ENCODE data around the gene RAB1B. TPM values are rescaled to one million over a fixed set of nuclear protein-coding genes. Genes with fewer than 3 reads are reported as not detected.

RAB1B gene
- total RNA-seq, 4 donors from 2014 or later: 96.0 to 194 (median 130) TPM

DNA sequence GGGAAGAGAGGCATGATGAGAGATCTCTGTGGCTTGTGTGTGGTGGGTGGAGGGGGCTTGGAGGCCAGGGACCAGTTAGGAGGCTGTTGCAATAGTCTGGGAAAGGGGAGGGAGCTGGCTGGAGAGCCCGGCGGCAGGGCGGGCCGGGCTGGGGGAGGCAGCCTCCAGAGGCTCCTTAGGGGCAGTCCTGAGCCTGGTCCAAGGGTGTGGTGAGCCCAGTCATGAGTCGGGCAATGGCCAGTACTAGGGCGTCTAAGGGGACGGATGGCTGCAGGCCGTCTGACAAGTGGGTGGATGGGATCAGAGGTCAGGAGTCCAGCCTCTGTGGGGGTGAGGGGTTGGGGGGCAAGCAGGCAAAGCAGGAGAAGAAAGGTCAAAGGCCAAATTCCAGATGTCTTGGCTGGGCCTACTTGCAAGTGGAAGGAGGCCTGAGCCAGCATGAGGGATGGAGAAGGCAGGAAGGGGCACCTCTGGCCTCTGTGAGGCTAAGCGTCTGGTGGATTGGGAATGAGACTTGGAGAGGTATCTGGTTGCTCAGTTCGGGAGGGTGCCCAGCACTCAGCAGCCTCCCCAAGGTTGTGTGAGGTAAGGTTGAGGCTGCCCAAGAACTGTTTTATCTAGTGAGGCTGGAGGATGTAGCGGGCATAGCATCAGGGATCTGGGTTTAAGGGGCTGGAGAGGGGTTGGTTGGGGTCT, 54.4 kb downstream of the RAB1B start:
- ATAC-seq (peak; percentile 33 to 54), DNase-seq (peak in 1 of 2 donors; percentile 65)
- Histone ChIP-seq H3K4me1 (peaks cover 6 to 20% of the 10 kb centered on the region in 2 donors), H3K27me3 (no peaks in the 10 kb centered on the region), H3K4me3 (no peak overlapping the region), H3K36me3 (no peaks in the 10 kb centered on the region), H3K9me3 (no peaks in the 10 kb centered on the region), H3K27ac (peak overlapping the region in 1 of 4 donors; percentile 18)
- TF ChIP-seq, protein P1, sequence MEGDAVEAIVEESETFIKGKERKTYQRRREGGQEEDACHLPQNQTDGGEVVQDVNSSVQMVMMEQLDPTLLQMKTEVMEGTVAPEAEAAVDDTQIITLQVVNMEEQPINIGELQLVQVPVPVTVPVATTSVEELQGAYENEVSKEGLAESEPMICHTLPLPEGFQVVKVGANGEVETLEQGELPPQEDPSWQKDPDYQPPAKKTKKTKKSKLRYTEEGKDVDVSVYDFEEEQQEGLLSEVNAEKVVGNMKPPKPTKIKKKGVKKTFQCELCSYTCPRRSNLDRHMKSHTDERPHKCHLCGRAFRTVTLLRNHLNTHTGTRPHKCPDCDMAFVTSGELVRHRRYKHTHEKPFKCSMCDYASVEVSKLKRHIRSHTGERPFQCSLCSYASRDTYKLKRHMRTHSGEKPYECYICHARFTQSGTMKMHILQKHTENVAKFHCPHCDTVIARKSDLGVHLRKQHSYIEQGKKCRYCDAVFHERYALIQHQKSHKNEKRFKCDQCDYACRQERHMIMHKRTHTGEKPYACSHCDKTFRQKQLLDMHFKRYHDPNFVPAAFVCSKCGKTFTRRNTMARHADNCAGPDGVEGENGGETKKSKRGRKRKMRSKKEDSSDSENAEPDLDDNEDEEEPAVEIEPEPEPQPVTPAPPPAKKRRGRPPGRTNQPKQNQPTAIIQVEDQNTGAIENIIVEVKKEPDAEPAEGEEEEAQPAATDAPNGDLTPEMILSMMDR (IDR thresholded peaks at IDR 0.05 in 4 of 5, conservative IDR thresholded peaks at IDR 0.05 in 1 of 5): no peak
- no peak for TF ChIP-seq POLR2A (IDR thresholded peaks at IDR 0.05)
- intact Hi-C loops (cut with DNase I; ENCODE audit: low total_unique reads): no loop called here
- in situ Hi-C loops (cut with MboI; ENCODE audit: low sequenced_read_pairs in 4 of 4): no loop called here

DNA sequence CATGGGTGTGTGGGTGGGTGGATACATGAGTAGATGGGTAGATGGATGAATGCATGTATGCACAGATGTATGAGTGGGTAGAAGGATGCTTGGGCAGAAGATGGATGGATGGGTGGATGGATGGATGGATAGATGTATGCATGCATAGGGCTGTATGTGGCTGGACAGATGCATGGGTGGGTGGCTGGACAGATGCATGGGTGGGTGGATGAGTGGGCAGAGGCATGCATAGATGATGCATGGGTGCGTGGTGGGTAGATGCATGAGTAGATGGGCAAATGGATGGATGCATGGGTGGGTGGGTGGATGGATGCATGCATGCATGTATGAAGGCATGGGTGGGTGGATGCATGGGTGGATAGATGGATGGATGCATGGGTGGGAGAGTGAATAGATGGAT, 55.2 kb downstream of the RAB1B start:
- Histone ChIP-seq H3K4me1 (peaks cover 9 to 25% of the 10 kb centered on the region in 2 donors), H3K36me3 (no peaks in the 10 kb centered on the region), H3K4me3 (no peak overlapping the region), H3K27me3 (no peaks in the 10 kb centered on the region), H3K9me3 (no peaks in the 10 kb centered on the region), H3K27ac (no peak overlapping the region)
- no peak for ATAC-seq
- DNase-seq: no peak
- TF ChIP-seq, protein P1 (IDR thresholded peaks at IDR 0.05 in 4 of 5, conservative IDR thresholded peaks at IDR 0.05 in 1 of 5): no peak
- TF ChIP-seq POLR2A (IDR thresholded peaks at IDR 0.05): no peak
- in situ Hi-C loops (cut with MboI; ENCODE audit: low sequenced_read_pairs in 4 of 4) (no loop called here), intact Hi-C loops (cut with DNase I; ENCODE audit: low total_unique reads) (no loop called here)

DNA sequence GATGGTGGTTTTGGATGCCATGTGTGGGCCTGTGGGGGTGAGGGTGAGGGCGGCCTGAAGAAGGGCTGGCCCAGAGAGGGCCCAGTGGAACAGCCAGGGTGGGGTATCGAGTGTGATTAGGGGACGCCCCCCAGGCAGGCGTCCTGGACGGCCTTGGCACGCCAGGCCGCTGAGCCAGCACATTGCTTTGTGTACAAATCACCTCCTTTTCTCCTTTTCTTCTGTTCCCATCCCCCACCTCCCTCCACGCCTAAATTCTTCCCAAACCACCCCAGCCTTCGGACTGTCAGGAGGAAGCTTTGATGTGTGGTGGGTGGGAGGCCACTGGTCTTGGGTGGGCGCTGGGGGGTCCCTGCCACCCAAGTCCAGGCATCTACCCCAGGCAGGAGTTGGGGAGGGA, 56.2 kb downstream of the RAB1B start:
- DNase-seq (no peak), ATAC-seq (no peak)
- Histone ChIP-seq H3K27me3 (no peaks in the 10 kb centered on the region), H3K9me3 (no peaks in the 10 kb centered on the region), H3K4me3 (no peak overlapping the region), H3K36me3 (no peaks in the 10 kb centered on the region), H3K4me1 (peaks cover 12 to 24% of the 10 kb centered on the region in 2 donors), H3K27ac (no peak overlapping the region)
- intact Hi-C loops (cut with DNase I; ENCODE audit: low total_unique reads): no loop called here
- in situ Hi-C loops (cut with MboI; ENCODE audit: low sequenced_read_pairs in 4 of 4): loop anchor here in 1 of 4 donors (5.0 kb wide), 1 partner anchor 63 kb away; no protein-coding TSS in a partner anchor
- TF ChIP-seq, protein P1 (IDR thresholded peaks at IDR 0.05 in 4 of 5, conservative IDR thresholded peaks at IDR 0.05 in 1 of 5): no peak
- no peak for TF ChIP-seq POLR2A (IDR thresholded peaks at IDR 0.05)

GRCh38 chr11:66325263-66325671, 56.8 kb downstream of the RAB1B start:
- in situ Hi-C loops (cut with MboI; ENCODE audit: low sequenced_read_pairs in 4 of 4): loop anchor here in 1 of 4 donors (5.0 kb wide), 1 partner anchor 62 kb away; no protein-coding TSS in a partner anchor
- TF ChIP-seq, protein P1 (IDR thresholded peaks at IDR 0.05 in 4 of 5, conservative IDR thresholded peaks at IDR 0.05 in 1 of 5): no peak
- TF ChIP-seq POLR2A (IDR thresholded peaks at IDR 0.05): no peak
- no peak overlapping the region for H3K4me3 ChIP-seq
- no peaks in the 10 kb centered on the region for H3K27me3 ChIP-seq
- H3K4me1 ChIP-seq: peaks cover 12 to 24% of the 10 kb centered on the region in 2 donors
- intact Hi-C loops (cut with DNase I; ENCODE audit: low total_unique reads): no loop called here
- DNase-seq (no peak), ATAC-seq (no peak)
- H3K27ac ChIP-seq: peak overlapping the region in 2 of 4 donors; percentile 41 to 68
- H3K9me3 ChIP-seq: no peaks in the 10 kb centered on the region
- H3K36me3 ChIP-seq: no peaks in the 10 kb centered on the region
